ENCODE data around the gene C1orf167.

Gene C1orf167

GRCh38 chr1:11835441-11836225 is 73.6 kb downstream of the C1orf167 start:
- DNase-seq (ENCODE audit: low read depth) = no peak

GRCh38 chr1:11836955-11837766 is 75.2 kb downstream of the C1orf167 start:
- no peak for DNase-seq (ENCODE audit: low read depth)

- no peak for DNase-seq (ENCODE audit: low read depth)
Observed at GRCh38 chr1:11837767-11838348, 75.9 kb downstream of the C1orf167 start.

- DNase-seq (ENCODE audit: low read depth) = peak; percentile 59
Observed at GRCh38 chr1:11838349-11839272, 76.6 kb downstream of the C1orf167 start.
